Measurements from ENCODE around the gene TEX14.
A peak's percentile ranks its signal among the peaks of the same experiment; 100 is the strongest.
"Not testable (repeated sequence)": the region's sequence is repeated elsewhere in the genome, so short reads cannot be mapped to it uniquely, and the experiment has no call there.

TEX14 gene

DNA sequence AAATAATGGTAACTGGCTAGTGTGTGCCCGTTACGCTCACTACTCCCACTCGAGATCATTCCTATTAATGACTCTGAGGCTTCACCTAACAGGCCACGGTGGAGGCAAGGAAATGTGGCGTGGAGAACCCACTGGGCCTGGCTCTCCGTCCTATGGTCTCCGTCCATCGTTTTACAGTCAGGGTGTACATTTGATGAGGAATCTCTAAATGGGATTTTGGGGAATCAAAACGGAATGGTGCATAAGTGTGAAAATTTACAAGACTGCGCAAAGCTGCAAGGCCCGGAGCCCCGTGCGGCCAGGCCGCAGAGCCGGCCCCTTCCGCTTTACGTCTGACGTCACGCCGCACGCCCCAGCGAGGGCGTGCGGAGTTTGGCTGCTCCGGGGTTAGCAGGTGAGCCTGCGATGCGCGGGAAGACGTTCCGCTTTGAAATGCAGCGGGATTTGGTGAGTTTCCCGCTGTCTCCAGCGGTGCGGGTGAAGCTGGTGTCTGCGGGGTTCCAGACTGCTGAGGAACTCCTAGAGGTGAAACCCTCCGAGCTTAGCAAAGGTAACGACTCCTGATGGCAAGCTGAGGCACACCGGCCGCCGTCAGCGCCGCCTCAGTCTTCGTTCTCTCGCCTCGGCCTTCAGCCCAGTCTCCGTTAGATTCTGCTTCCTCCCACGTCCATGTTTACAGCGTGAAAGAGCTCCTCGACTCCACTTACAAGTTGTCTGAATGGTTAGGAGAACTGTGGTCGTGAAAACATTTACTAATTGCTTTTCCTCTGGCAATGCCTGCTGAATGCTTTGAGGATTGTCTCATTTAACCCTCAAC is 602 bp upstream of the TEX14 start, which contains the start of gene RAD51C:
Gene RAD51C (plus strand): TSS at position 364 of the 817 bp plus-strand sequence. CDS start 42 bp downstream, at position 406.
- DNase-seq (ENCODE audit: low read depth): peak; percentile 86

DNA sequence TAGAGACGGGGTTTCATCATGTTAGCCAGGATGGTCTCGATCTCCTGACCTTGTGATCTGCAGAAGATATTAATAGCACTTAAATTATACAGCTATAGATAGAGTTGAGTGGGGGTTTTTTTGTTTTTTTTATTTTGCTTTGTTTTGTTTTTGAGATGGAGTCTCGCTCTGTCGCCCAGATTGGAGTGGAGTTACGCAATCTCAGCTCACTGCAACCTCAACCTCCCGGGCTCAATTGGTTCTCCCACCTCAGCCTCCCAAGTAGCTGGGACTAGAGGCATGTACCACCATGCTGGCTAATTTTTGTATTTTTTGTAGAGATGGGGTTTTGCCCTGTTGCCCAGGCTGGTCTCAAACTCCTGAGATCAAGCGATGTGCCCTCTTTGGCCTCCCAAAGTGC is 1.8 kb downstream of the TEX14 start:
- DNase-seq (ENCODE audit: low read depth): not testable (repeated sequence)

DNA sequence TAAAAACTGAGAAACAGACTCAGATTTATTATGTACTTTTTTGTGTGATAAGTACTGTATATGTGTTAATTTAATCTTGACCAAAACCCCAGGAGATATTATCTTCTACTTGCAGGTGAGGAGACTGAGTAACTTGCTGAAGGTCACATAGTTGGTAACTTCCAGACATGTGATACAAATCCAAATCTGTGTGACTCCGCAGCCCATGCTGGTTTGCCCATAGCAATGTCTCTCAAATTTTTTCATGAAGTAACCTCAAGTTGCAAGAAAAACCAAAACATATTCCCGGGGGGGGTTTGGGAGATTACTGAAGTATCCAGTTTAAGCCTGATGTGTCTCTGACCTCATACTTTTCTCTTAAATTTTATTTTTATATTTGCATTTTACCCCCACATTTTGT is 3.3 kb downstream of the TEX14 start:
- no peak for DNase-seq (ENCODE audit: low read depth)

DNA sequence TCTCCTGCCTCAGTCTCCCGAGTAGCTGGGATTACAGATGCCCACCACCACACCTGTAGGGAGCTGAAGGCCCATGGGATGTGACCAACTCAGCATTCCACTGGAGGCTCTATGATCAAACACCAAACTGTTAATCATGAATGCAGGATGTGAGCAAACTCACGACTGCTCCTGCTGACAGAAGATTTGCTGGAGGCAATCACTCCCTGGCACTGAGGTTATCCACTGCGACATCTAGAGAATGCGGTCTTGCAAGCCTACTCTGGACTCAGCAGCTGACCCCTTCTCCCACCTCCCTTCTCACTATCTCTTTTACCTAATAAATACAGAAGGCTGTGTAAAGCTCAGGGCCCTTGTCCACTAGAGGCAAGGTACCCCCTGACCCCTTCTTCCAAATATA is 4.9 kb downstream of the TEX14 start:
- DNase-seq (ENCODE audit: low read depth): peak; percentile 56

DNA sequence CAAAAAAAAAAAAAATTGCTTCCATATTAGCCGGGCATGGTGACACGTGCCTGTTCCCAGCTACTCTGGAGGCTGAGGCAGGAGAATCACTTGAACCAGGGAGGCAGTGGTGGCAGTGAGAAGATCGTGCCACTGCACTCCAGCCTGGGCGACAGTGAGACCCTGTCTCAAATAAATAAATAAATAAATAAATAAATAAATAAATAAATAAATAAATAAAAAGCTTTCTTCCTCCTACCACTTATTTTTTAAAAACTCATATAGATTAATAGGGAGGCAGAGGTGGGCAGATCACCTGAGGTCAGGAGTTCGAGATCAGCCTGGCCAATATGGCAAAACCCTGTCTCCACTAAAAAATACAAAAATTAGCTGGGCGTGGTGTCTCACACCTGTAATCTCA is 7.4 kb downstream of the TEX14 start:
- DNase-seq (ENCODE audit: low read depth): not testable (repeated sequence)

DNA sequence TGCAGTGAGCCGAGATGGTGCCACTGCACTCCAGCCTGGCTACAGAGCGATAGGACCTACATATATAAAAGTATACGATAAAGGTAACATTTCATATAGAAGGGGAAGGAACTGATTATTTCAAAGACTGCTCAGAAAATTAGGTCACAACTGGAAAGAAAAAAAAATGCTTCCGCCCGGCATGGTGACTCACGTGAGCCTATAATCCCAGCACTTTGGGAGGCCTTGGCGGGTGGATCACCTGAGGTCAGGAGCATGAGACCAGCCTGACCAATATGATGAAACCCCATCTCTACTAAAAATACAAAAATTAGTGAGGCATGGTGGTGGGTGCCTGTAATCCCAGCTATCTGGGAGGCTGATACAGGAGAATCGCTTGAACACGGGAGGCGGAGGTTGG is 7.8 kb downstream of the TEX14 start:
- no peak for DNase-seq (ENCODE audit: low read depth)

DNA sequence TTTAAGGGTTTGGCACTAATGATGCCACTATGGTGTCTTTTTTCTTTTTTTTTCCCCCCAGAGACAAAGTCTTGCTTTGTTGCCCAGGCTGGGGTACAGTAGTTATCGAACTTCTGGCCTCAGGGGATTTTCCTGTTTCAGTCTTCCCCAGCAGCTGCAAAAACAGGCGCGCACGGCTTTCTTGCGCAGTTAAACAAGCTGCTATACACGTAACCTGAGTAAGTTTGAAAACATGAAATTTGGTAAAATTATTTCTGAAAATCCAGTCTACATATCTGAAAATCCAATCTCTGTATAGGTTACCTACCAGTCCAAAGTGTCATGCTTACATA is 11.8 kb downstream of the TEX14 start:
- no peak for DNase-seq (ENCODE audit: low read depth)

DNA sequence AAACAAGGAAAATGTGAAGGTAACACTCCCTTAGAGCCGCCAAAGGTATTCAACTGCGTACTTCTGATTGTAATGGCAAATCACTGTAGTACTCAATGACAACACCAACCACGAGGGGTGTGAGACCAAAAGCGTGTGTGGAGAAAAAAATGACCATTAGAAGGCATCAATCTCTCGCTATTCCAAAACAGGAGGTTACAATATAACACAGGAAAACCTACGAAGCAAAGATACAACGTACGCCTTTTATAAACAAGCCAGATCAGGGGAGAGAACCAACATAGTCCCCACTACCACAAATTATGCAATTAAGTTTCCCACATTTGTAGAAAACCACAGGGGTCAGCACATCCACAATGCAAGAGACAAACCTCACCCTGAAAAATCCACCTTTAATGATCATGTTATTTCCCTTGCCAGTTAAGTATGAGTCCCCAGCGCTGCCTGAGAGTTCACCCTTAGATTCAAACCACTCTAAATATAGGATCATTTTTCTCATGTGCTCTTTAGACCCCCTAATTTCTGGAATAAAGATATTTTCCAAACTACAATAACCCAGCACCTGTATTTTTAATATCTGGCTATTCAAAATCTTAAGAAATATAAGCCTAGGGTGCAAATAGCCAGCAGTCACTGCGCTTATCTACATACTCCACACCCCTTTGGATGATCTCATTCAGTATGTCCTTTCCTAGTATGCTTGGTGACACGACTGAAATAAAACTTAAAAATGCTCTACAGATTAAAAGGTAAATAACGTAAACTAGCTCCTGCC is 12.4 kb downstream of the TEX14 start:
- peak; percentile 60 for DNase-seq (ENCODE audit: low read depth)

DNA sequence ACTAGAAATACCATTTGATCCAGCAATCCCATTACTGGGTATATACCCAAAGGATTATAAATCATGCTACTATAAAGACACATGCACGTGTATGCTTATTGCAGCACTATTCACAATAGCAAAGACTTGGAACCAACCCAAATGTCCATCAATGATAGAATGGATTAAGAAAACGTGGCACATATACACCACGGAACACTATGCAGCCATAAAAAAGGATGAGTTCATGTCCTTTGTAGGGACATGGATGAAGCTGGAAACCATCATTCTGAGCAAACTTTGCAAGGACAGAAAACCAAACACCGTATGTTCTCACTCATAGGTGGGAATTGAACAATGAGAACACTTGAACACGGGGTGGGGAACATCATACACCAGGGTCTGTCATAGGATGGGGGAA is 13.6 kb downstream of the TEX14 start:
- DNase-seq (ENCODE audit: low read depth): not testable (repeated sequence)

DNA sequence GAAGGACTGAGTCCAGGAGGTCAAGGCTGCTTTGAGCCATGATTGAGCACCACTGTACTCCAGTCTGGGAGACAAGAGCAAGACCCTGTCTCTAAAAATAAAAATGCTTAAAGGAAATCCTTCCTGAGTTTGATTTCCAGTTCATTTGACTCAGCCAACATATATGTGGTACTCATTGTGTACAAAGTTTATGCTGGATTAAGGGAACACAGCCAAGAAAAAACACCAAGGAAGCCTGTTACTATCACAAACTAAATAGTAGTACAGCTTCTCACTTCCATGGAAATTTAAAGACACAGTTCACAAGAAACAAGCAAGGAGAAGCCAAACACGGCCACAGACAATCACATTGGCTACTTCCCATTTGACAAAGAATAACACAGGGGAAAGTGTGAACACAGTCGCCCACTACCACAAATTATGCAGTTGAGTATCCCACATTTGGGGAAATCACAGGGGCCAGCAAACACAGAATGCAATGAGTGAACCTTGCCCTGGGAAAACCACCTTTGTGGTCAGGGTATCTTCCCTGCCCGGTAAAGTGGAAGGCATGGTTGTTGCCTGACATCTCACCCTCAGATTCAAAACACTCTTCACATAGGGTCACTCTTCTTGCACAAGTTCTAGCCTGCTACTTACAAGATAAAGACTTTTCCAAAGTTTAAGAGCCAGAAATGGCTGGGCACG is 14.5 kb downstream of the TEX14 start:
- peak; percentile 50 for DNase-seq (ENCODE audit: low read depth)

DNA sequence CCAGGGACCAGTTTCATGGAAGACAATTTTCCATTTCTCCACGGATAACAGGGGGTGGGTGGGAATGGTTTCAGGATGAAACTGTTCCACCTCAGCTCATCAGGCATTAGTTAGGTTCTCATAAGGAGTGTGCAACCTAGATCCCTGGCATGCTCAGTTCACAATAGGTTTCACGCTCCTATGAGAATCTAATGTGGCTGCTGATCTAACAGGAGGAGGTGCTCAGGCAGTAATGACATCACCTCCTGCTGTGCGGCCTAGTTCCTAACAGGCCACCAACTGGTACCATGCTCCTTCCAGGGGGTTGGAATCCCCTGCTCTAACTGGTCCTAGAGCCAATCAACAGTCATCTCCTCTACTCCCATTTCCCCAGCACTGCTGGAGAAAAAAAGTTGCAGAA is 19.9 kb downstream of the TEX14 start:
- DNase-seq (ENCODE audit: low read depth): no peak

DNA sequence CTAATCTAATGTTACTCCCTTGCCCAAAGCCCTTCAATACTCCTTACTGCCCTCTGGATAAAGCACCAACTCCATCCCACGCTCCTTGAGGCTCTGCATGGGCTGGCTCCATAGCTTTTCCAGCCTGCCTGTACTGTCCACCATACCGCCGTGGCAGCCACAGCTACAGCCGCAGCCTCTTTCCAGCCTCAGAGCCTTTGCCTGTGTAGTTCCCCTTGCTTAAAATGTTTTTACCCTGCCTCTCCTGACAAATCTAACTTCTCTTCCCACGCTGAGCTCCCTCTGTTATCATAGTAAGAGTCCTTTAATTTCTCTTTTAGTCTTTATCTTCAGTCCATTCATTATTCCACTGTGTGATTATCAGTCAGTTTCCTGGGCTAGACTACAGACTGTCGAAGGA is 22.0 kb downstream of the TEX14 start:
- DNase-seq (ENCODE audit: low read depth): no peak

DNA sequence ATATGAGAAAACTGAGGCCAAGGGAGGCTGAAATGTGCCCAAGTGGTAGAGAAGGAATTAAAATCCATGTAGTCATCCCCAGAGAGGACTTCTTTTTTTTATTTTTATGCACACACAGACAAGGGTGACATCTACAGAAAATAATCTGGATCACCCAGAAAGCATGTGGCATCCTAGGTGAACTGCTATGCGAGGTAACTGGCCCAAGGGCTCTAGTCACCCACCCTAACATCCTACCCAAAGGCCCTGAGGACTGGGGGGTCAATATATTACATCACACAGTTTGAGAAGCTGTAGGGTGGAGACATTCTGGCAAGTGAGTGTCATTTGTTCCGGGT is 23.3 kb downstream of the TEX14 start:
- no peak for DNase-seq (ENCODE audit: low read depth)

DNA sequence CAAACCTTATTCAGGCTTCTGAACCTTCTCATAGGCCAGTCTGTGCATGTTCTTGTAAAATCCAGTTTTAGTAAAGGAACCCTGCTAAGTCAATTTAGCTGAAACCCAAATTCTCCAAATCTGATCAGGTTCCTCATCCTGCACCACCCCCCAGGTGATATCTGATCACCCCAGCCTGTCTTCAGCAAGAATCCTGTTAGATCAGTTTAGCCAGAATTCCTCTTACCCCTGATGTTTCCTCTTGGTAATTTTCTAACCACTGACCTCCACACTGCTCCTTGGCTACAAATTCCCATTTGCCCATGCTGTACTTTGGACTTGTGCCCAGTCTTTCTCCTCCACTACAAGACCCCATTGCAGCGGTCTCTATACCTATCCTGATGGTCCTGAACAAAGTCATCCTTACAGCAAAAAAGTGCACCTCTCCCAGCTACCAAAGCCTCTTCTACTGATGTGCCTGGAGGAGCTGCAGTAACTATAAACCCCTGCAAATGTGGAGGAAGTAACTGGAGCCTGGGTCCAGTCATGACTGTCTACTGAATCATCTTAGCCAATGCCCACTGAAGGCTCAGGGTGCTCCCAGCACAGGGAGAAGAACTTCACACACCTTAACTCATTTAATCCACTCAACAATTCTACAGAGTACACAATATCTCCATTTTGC is 23.8 kb downstream of the TEX14 start:
- DNase-seq (ENCODE audit: low read depth): no peak

DNA sequence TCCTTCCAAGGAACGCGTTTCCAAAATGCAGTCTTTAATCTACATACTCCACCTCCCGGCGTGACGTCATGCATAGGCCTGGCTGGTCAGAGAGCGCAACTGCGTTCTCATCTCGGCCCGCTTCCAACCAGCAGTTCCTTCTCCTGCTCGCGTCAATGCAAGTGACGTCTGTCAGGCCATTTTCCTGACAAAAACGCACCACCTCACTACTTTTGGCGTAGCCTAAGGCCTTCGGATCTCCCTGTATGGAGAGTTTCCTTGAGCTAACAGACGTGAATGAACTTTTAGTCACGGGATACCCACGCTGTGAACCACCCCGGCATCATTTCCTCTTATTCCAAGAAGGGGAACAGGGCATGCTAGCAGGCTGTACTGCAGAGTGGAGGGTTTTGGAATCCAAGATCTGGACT is 25.0 kb downstream of the TEX14 start:
- peak; percentile 70 for DNase-seq (ENCODE audit: low read depth)

DNA sequence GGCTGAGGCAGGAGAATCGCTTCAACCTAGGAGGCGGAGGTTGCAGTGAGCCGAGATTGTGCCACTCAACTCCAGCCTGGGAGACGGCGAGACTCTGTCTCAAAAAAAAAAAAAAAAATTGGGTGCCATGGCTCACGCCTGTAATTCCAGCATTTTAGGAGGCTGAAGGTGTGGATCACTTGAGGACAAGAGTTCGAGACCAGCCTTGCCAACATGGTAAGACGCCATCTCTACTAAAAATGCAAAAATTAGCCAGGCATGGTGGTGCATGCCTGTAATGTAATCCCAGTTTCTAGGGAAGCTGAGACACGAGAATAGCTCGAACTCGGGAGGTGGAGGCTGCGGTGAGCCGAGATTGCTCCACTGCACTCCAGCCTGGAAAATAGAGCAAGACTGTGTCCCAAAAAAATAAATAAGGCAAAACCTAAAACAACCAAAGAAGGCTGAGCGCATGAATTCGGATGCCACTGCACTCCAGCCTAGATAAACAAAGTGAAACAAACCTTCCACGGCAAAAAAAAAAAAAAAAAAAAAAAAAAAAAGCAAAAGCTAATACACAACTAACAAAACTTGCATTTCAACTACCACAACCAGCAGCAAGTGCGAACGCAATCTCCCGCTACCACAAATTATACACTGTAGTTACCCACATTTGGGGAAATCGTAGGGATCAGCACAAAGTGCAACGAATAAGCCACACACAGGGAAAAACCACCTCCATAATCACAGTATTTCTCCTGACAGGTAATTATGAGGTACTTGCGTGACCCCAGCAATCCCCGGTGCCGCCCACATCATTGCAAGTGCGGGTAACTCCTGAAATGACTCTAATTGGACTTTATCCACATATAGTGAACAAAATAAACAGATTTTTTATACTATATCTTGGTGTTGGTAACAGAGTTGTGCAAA is 25.6 kb downstream of the TEX14 start:
- no peak for DNase-seq (ENCODE audit: low read depth)

DNA sequence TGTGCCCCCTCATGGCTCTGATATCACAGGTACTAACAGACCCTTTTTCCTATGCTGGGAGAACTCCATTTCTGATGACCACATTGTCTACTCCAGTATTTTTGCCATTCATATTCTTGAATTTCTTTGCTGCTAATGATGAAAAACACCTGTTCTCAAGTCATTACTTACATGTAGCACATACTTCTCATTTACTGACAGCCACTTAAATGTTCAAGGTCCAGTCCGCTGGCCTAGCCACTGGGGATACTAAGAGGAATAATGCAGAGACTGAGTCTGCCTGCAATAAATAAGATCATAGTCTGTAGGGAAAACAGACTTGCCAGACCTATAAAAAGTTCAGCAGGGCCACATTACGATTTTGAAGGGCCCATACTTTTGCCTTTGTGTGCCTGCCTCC is 27.5 kb downstream of the TEX14 start:
- no peak for DNase-seq (ENCODE audit: low read depth)

DNA sequence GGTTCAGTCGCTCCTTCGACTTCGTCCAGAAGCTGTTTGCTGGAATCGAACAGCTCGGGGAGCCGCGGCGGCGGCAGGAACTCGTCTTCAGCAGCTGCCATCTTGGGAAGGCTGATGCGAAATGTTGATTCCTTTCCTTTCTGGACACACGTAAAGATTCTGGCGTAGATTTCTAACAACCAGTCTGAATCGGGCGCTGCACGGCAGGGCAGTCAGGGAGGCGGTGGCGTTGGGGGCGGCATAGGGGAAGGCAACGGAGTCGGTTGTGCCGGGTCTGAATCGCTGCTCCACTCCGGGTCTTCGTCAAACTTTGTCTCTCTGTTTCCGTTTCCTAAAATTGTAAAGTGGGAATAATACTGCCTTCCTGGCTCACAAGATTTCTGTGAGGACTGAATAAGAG is 30.3 kb downstream of the TEX14 start:
- DNase-seq (ENCODE audit: low read depth): no peak

DNA sequence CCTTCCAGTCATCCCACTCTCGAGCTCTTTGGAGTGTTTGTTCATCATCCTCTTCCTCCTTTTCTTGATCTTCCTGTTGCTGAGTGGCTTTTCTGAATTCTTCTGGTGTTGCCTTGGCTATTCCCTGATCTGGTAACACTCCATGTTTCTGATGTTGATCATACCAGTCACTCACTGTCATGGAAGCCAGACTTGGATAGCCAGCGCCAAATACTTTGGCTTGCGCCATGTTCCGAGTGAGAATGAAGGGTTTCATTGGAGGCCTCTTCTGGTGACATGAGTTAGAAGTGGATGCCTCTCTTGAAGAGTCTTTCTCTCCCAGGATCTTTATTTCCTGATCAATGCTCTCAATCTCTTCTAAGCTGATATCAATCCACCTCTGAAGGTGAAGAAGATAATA is 31.2 kb downstream of the TEX14 start:
- no peak for DNase-seq (ENCODE audit: low read depth)

DNA sequence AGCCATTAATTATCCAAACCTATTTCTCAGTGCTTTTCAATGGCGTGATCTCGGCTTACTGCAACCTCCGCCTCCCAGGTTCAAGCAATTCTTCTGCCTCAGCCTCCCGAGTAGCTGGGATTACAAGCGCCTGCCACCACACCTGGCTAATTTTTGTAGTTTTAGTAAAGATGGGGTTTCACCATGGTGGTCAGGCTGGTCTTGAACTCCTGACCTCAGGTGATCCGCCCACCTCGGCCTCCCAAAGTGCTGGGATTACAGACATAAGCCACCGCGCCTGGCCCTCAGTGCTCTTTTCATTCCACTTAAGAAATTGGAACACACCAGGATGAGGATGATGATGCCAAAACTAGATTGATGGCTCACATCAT is 32.1 kb downstream of the TEX14 start:
- DNase-seq (ENCODE audit: low read depth): not testable (repeated sequence)

Measured in amniotic epithelial cell (primary cell).